BLaER1 treated with 17β-estradiol and CSF1 and Interleukin-3, amounts not matched to agents 10 nM and 100 nM (cell line): ENCODE measurements around the gene PARD3B.

Experiments used
- H3K27ac ChIP-seq, 11 experiments: shearing (Covaris generic); formaldehyde crosslinking; 2 replicates each; pipeline ENCODE4 v1.8.1; 2022
- H3K27me3 ChIP-seq, 11 experiments: shearing (Covaris generic); formaldehyde crosslinking; 2 replicates each; pipeline ENCODE4 v1.8.1; 2022
- H3K36me3 ChIP-seq, 11 experiments: shearing (Covaris generic); formaldehyde crosslinking; 2 replicates each; pipeline ENCODE4 v1.8.1; 2022
- H3K4me1 ChIP-seq, 10 experiments: shearing (Covaris generic); formaldehyde crosslinking; 2 replicates each; pipeline ENCODE4 v1.8.1; 2022
- H3K4me2 ChIP-seq, 11 experiments: shearing (Covaris generic); formaldehyde crosslinking; 2 replicates each; pipeline ENCODE4 v1.8.1; 2022
- H3K4me3 ChIP-seq, 10 experiments: shearing (Covaris generic); formaldehyde crosslinking; 2 replicates each; pipeline ENCODE4 v1.8.1; 2022
- H3K9ac ChIP-seq, 11 experiments: shearing (Covaris generic); formaldehyde crosslinking; 2 replicates each; pipeline ENCODE4 v1.8.1; 2022
- H3K9me3 ChIP-seq, 11 experiments: shearing (Covaris generic); formaldehyde crosslinking; replicated peaks in 1 of 11; 2 replicates each; pipeline ENCODE4 v1.8.1; 2022
- H4K20me1 ChIP-seq, 11 experiments: shearing (Covaris generic); formaldehyde crosslinking; 2 replicates each; pipeline ENCODE4 v1.8.1; 2022
- Cebpa-rat ChIP-seq, 11 experiments: shearing (Covaris generic); IDR thresholded peaks; 2 replicates each; pipeline ENCODE4 v1.8.1; 2022

Gene PARD3B

DNA sequence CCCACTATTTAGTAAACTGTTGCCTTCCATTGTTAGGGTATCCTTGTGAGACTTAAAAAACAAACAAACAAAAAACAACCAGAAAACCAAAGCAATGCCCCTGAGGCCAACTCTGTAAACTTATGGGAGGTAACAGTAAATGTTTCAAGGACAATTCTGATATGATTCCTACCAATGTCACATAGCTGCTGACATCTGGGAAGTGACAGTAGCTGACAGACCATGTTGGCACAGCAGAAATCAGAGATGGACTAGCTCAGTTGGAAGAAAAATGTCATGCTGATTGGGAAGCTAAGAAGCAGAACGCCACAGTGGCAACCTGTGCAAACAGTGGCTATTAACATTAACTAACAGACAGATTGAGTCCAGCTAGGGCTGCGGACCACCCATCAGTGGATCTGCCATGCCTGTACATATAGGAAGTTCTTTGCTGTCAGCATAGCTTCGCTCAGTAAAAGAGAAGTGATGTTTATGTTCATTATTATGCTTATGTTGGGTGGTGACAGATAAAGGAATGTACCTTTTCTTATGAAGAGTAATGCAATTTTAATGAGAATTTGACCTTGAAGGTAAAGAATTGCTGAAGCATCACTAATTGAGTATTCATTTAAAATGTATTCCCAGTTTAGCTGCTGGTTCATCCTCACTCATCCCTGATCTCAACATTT, 180.6 kb downstream of the PARD3B start:
- Histone ChIP-seq H3K27me3 (no peaks in the 10 kb centered on the region), H3K9me3 (no peaks in the 10 kb centered on the region), H3K4me2 (no peak overlapping the region), H3K4me1 (peaks cover 0 to 6% (median 0%) of the 10 kb centered on the region in 10 experiments; a peak in 1 of 20 replicates), H3K36me3 (no peaks in the 10 kb centered on the region), H3K27ac (no peak overlapping the region), H3K9ac (no peak overlapping the region), H3K4me3 (no peak overlapping the region), H4K20me1 (no peaks in the 10 kb centered on the region)
- TF ChIP-seq Cebpa-rat (IDR thresholded peaks at IDR 0.05), result no peak

DNA sequence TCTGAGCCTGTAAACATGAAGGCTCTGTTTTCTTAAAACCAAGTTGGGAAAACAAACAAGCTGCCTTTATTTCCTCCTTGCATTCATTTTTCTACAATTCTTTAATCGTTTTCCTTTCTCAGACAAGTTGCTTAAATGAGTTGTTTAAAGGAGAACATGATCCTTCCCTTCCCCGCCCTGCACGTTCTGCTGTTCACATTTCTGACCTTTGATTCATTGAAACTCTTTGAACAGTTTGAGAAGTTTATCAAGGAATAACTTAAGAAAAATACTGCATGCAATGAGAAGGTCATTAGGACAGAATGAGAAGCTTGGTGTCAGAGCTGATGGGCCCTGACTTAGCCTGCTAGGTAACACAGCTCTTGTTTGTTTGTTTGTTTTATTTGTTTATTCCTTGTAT, 181.6 kb downstream of the PARD3B start:
- Histone ChIP-seq H4K20me1 (no peaks in the 10 kb centered on the region), H3K36me3 (no peaks in the 10 kb centered on the region), H3K9ac (no peak overlapping the region), H3K27ac (no peak overlapping the region), H3K4me1 (peaks cover 0 to 6% (median 0%) of the 10 kb centered on the region in 10 experiments; a peak in 1 of 20 replicates), H3K4me3 (no peak overlapping the region), H3K4me2 (no peak overlapping the region), H3K9me3 (no peaks in the 10 kb centered on the region), H3K27me3 (no peaks in the 10 kb centered on the region)
- TF ChIP-seq Cebpa-rat (IDR thresholded peaks at IDR 0.05), result no peak

DNA sequence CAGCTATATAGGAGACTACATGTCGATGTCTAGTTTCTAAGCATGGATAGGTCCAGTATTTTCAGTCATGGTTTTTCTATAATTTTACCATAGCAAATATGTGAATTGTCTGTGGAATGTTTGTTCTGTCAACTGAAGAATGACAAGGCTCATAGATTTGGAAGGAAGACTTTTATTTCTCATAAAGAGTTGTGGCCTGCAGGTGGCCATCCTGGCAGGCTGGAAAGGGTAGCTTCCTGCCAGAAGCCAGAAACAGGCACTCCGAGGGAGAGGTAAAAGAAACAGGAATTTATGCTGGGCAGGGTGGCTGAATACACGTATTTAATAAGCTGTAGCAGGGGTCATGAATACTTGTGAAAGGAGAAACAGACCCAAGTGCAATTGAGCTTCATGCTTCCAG, 182.1 kb downstream of the PARD3B start:
- Histone ChIP-seq H4K20me1 (no peaks in the 10 kb centered on the region), H3K27me3 (no peaks in the 10 kb centered on the region), H3K36me3 (no peaks in the 10 kb centered on the region), H3K9me3 (no peaks in the 10 kb centered on the region), H3K4me2 (no peak overlapping the region), H3K9ac (no peak overlapping the region), H3K27ac (no peak overlapping the region), H3K4me3 (no peak overlapping the region), H3K4me1 (peaks cover 0 to 5% (median 0%) of the 10 kb centered on the region in 10 experiments; a peak in 1 of 20 replicates)
- no peak for TF ChIP-seq Cebpa-rat (IDR thresholded peaks at IDR 0.05)

DNA sequence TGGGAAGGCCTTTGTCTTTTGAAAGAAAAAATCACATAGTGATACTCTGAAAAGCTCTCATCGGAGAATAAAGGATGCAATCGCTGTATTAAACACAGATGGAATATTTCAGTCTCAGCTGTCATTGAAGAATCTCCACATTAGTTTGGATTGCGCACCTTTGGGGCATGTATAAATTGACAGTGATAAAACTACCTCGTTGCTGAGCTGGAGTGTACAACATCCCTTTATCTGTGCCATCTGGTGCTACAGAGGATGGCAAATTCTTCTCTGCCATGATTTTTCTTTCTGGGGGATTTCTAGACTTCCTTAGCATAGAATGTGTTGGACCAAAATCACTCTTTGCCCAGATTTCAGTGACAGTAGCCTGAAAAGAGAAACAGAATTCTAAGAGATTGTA, 185.3 kb downstream of the PARD3B start:
- H3K9me3 ChIP-seq, result no peaks in the 10 kb centered on the region
- TF ChIP-seq Cebpa-rat (IDR thresholded peaks at IDR 0.05), result no peak
- H4K20me1 ChIP-seq, result no peaks in the 10 kb centered on the region
- no peak overlapping the region for H3K27ac ChIP-seq
- H3K4me3 ChIP-seq, result no peak overlapping the region
- no peak overlapping the region for H3K9ac ChIP-seq
- H3K27me3 ChIP-seq, result no peaks in the 10 kb centered on the region
- H3K4me2 ChIP-seq, result no peak overlapping the region
- no peaks in the 10 kb centered on the region for H3K36me3 ChIP-seq
- H3K4me1 ChIP-seq, result no peaks in the 10 kb centered on the region

DNA sequence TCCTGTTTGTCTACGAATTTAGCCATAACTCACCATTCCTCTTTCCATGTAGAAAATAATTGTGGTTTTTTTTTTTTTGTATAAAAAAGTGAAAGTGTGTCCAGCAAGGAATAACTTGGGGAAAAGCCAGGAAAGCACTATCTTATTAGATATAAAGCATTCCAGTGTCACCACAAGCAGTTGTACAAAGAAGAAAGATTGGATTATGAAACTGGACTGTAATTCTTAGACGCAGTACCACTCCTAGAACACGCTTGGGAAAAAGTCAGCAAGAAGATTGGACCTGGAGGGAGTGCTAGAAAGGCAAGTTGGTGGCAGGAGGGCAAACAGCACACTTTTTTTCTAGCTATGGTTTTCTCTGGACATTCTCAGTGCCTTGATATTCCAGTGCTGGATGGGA, 186.7 kb downstream of the PARD3B start:
- H3K4me1 ChIP-seq, result no peaks in the 10 kb centered on the region
- no peaks in the 10 kb centered on the region for H4K20me1 ChIP-seq
- no peak for TF ChIP-seq Cebpa-rat (IDR thresholded peaks at IDR 0.05)
- no peak overlapping the region for H3K9ac ChIP-seq
- H3K36me3 ChIP-seq, result no peaks in the 10 kb centered on the region
- H3K9me3 ChIP-seq, result no peaks in the 10 kb centered on the region; a peak in 2 of 22 replicates
- H3K27ac ChIP-seq, result no peak overlapping the region
- H3K27me3 ChIP-seq, result no peaks in the 10 kb centered on the region
- no peak overlapping the region for H3K4me2 ChIP-seq
- no peak overlapping the region for H3K4me3 ChIP-seq

DNA sequence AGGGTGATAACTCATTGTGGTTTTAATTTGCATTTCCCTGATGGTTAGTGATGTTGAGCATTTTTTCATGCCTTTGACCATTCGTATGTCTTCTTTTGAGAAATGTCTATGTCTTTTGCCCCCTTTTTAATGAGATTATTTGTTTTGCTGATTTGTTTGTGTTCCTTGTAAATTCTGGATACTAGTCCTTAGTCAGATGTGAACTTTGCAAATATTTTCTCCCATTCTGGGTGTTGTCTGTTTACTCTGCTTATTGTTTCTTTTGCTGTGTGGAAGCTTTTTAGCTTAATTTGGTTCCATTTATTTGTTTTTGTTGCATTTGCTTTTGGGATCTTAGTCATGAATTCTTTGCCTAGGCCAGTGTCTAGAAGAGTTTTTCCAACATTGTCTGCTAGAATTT, 192.0 kb downstream of the PARD3B start:
- no peak overlapping the region for H3K27ac ChIP-seq
- no peak overlapping the region for H3K4me3 ChIP-seq
- TF ChIP-seq Cebpa-rat (IDR thresholded peaks at IDR 0.05), result no peak
- H4K20me1 ChIP-seq, result no peaks in the 10 kb centered on the region
- H3K4me1 ChIP-seq, result peaks cover 0 to 4% (median 0%) of the 10 kb centered on the region in 10 experiments; a peak in 1 of 20 replicates
- no peaks in the 10 kb centered on the region for H3K27me3 ChIP-seq
- peaks cover 0 to 10% (median 3%) of the 10 kb centered on the region in 11 experiments; a peak in 9 of 22 replicates for H3K9me3 ChIP-seq
- no peak overlapping the region for H3K4me2 ChIP-seq
- no peak overlapping the region for H3K9ac ChIP-seq
- no peaks in the 10 kb centered on the region for H3K36me3 ChIP-seq

DNA sequence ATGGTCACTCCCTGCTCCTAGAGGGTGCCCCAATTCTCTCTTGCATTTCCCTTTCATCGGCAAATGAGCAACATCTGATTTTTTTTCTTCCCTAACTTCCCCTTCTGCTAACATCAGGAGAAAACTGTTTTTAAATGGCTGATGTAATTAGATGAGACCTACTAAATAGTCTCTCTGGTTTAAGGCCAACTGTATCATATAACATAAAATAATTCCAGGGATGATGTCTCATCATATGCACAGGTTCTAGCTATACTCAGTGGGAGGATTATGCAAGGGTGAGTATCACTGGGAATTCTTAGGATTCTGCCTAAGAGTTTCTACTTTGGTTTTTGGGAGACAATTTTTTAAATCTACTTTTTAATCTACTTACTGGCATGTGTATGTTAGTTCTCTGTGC, 193.4 kb downstream of the PARD3B start:
- Histone ChIP-seq H3K4me1 (peaks cover 0 to 4% (median 0%) of the 10 kb centered on the region in 10 experiments; a peak in 1 of 20 replicates), H3K4me2 (no peak overlapping the region), H3K4me3 (no peak overlapping the region), H3K9me3 (peaks cover 0 to 10% (median 3%) of the 10 kb centered on the region in 11 experiments; a peak in 9 of 22 replicates), H4K20me1 (no peaks in the 10 kb centered on the region), H3K27ac (no peak overlapping the region), H3K9ac (no peak overlapping the region), H3K36me3 (no peaks in the 10 kb centered on the region), H3K27me3 (no peaks in the 10 kb centered on the region)
- TF ChIP-seq Cebpa-rat (IDR thresholded peaks at IDR 0.05), result no peak

DNA sequence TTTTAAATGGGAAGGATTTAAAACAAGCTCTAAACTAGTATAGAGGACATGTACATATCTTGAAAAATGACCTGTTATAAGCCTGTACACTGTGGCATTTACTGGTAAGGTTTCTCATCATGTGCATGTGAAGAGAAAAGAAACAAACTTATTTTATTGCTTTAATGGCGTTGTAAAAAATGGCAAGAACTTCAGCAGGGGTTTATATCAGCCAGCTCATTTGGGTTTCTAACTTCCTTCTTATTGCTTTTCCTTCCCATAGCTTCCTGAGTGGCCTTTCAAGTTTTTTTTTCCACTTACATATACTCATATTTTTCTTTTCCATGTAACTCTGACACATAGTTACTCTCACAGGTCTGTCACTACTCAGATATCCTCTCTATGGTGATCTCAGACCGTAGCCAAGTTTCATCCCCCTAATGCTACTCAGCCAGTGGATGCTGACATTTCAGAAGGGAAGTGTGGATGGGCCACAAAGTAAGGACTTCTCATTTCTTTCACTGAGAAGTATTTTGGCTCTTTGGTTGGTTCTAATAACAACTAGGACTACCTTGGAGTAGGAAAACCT, 198.2 kb downstream of the PARD3B start:
- Histone ChIP-seq H4K20me1 (no peaks in the 10 kb centered on the region), H3K36me3 (no peaks in the 10 kb centered on the region), H3K27me3 (no peaks in the 10 kb centered on the region), H3K4me3 (no peak overlapping the region), H3K27ac (no peak overlapping the region), H3K9ac (no peak overlapping the region), H3K4me1 (peaks cover 0 to 2% (median 0%) of the 10 kb centered on the region in 10 experiments; a peak in 1 of 20 replicates), H3K4me2 (no peak overlapping the region), H3K9me3 (peaks cover 0 to 18% (median 4%) of the 10 kb centered on the region in 11 experiments; a peak in 8 of 22 replicates)
- TF ChIP-seq Cebpa-rat (IDR thresholded peaks at IDR 0.05), result no peak

DNA sequence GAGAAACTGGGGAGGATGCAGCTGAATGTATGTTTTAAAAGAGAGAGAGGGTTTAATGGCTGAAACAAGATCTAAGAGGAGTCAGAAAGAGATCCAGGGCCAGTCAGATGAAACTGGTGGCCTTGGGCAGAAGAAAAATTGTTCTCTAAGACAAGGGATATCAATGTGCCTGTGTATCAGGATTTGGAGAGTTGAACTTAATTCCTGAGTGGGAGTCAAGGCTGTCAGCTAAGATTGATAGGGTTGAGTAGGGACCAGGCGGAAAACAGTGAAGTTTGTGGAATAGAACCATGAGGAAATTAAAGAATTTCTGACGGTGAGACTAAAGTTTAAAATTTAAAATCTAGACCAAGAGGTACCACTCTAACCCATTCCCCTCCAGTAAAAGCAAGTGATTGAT, 199.2 kb downstream of the PARD3B start:
- no peak overlapping the region for H3K27ac ChIP-seq
- H3K4me2 ChIP-seq, result no peak overlapping the region
- peaks cover 0 to 18% (median 4%) of the 10 kb centered on the region in 11 experiments; a peak in 7 of 22 replicates for H3K9me3 ChIP-seq
- no peaks in the 10 kb centered on the region for H3K36me3 ChIP-seq
- no peaks in the 10 kb centered on the region for H3K4me1 ChIP-seq
- no peak for TF ChIP-seq Cebpa-rat (IDR thresholded peaks at IDR 0.05)
- no peaks in the 10 kb centered on the region for H3K27me3 ChIP-seq
- H3K9ac ChIP-seq, result no peak overlapping the region
- H3K4me3 ChIP-seq, result no peak overlapping the region
- no peaks in the 10 kb centered on the region for H4K20me1 ChIP-seq

DNA sequence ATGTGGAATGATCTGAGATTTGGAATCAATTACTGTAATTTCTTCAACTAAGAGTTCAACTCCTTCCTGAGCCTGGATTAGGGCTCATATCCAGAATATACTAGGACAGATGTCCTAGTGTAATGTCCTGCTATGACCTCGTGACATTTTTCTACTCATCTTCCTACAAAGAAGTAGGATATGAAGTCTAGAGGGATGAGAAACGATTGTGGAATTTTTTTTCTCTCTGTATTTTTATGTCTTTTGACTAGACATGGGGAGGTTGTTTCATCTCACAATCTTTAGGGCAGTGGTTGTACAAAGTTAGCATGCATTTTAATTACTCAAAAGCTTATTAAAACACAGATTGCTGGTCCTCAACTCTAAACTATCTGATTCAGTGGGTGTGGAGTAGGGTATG, 203.0 kb downstream of the PARD3B start:
- H3K4me1 ChIP-seq, result no peaks in the 10 kb centered on the region
- no peaks in the 10 kb centered on the region for H3K36me3 ChIP-seq
- no peaks in the 10 kb centered on the region for H4K20me1 ChIP-seq
- no peaks in the 10 kb centered on the region for H3K27me3 ChIP-seq
- H3K9me3 ChIP-seq, result peaks cover 0 to 11% (median 0%) of the 10 kb centered on the region in 11 experiments; a peak in 5 of 22 replicates
- H3K27ac ChIP-seq, result no peak overlapping the region
- no peak overlapping the region for H3K4me2 ChIP-seq
- no peak overlapping the region for H3K9ac ChIP-seq
- H3K4me3 ChIP-seq, result no peak overlapping the region
- TF ChIP-seq Cebpa-rat (IDR thresholded peaks at IDR 0.05), result no peak
